ENCODE measurements around the gene SLC19A2.
A peak's percentile ranks its signal among the peaks of the same experiment; 100 is the strongest.

SLC19A2 gene

DNA sequence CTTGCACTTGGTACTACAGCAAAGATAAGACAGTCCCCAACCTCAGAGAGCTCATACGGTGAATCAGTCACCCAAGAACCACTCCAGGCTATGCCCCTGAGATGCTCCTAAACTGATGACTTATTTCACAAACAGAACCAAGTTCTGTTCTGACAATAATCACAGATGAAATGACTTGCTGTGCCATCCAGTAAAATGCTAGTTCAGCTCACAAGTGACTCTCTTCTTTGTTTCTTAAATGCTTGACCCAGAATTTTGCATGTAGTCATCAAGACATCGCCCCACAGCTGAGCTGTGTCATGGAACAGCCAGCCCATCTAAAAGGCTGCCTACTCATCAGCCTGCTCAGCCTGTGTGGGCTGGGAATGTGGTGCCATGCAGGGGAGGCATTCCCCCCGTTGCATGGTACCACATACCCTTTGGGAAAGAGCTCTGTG, 6.1 kb upstream of the SLC19A2 start:
- H3K4me3 Mint-ChIP-seq: no peak overlapping the region
- H3K27ac Mint-ChIP-seq: no peak overlapping the region
- no peaks in the 10 kb centered on the region for H3K36me3 Mint-ChIP-seq
- no peaks in the 10 kb centered on the region for H3K9me3 Mint-ChIP-seq
- ATAC-seq: no peak
- peaks cover 7% of the 10 kb centered on the region for H3K4me1 Mint-ChIP-seq
- H3K27me3 Mint-ChIP-seq: peaks cover 9% of the 10 kb centered on the region

DNA sequence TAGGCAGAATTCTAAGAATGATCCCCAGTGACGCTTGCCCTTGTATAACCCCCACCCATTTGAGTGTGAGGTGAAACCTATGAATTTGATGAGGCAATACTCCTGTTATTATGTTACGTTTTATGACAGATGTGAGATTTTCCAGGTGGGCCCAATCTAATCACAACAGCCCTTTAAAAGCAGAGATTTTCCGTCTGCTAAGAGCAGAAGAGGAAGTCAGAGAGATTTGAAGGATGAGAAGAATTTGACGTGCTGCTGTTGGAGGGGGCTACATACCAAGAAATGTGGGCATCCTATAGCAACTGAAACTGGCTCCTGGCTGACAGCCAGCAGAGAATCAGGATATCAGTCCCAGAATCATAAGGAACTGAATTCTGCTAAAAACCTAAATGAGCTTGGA, 2.4 kb upstream of the SLC19A2 start:
- peaks cover 36% of the 10 kb centered on the region for H3K4me1 Mint-ChIP-seq
- no peaks in the 10 kb centered on the region for H3K9me3 Mint-ChIP-seq
- H3K36me3 Mint-ChIP-seq: no peaks in the 10 kb centered on the region
- H3K4me3 Mint-ChIP-seq: no peak overlapping the region
- H3K27me3 Mint-ChIP-seq: no peaks in the 10 kb centered on the region
- no peak for ATAC-seq
- no peak overlapping the region for H3K27ac Mint-ChIP-seq

- ATAC-seq: no peak
- no peaks in the 10 kb centered on the region for H3K9me3 Mint-ChIP-seq
- H3K4me3 Mint-ChIP-seq: no peak overlapping the region
- H3K27ac Mint-ChIP-seq: no peak overlapping the region
- H3K27me3 Mint-ChIP-seq: no peaks in the 10 kb centered on the region
- peaks cover 36% of the 10 kb centered on the region for H3K4me1 Mint-ChIP-seq
- H3K36me3 Mint-ChIP-seq: no peaks in the 10 kb centered on the region
Measured at GRCh38 chr1:169487561-169487960, 1.8 kb upstream of the SLC19A2 start.

DNA sequence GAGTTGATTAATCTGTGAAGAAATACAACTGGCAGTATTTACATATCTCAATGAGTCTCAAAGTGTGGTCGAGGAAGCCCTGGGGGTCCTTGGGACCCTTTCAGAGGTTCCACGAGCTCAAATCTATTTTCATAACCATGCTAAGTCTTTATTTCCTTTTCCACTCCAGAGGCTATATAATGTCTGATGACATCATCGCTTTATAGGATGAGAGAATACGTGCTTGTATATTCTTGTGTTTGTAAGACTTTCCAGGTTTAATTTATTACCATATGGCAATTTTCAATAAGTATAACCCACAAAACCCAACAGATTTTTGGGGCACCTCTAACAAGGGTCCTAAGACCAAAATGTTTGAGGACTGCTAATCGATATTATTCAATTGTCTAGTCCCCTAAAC, 1.4 kb upstream of the SLC19A2 start:
- Mint-ChIP-seq H3K27me3 (no peaks in the 10 kb centered on the region), H3K4me1 (peaks cover 36% of the 10 kb centered on the region), H3K9me3 (no peaks in the 10 kb centered on the region), H3K27ac (no peak overlapping the region), H3K36me3 (no peaks in the 10 kb centered on the region), H3K4me3 (no peak overlapping the region)
- ATAC-seq: no peak

GRCh38 chr1:169486281-169487051, 722 bp upstream of the SLC19A2 start:
- Mint-ChIP-seq H3K4me1 (peaks cover 36% of the 10 kb centered on the region), H3K9me3 (no peaks in the 10 kb centered on the region), H3K36me3 (no peaks in the 10 kb centered on the region), H3K27ac (peak overlapping the region; percentile 91), H3K27me3 (no peaks in the 10 kb centered on the region), H3K4me3 (peak overlapping the region; percentile 94)
- no peak for ATAC-seq

DNA sequence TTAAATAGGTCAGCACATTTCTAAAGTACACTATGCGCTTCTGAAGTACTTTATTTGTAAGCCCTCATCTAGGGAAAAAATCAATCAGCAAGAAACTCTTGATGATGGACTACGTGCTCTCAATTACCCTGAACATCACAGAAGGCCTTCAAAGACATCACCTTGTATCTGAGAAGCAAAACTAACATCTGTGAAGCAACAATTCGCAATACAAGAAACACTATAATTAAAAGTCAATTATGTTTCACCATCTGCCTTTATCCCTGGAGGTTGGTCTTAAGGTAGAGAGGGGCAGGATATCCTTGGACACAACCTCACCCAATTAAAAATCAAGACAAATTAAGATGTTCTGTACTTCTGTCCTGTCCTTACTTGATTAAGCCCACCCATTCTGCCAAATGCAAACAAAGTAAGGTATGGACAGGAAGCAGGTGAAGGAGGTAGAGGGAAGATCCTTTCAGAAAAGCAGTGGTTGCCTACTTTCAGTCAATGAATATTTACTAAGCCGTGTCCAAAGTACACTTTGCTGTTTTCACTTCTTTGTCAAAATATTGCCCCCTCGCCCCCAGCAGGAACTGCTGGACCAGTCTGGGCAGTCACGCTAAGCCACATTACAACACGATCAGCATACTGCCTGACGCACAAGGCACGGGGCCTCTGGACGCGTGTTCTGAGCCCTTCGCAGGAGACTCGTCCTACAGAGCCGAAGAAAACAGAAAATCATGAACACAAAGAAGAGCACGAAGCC, 887 bp downstream of the SLC19A2 start:
- Mint-ChIP-seq H3K4me1 (peaks cover 36% of the 10 kb centered on the region), H3K27ac (peak overlapping the region; percentile 91)
- peak; percentile 58 for ATAC-seq

DNA sequence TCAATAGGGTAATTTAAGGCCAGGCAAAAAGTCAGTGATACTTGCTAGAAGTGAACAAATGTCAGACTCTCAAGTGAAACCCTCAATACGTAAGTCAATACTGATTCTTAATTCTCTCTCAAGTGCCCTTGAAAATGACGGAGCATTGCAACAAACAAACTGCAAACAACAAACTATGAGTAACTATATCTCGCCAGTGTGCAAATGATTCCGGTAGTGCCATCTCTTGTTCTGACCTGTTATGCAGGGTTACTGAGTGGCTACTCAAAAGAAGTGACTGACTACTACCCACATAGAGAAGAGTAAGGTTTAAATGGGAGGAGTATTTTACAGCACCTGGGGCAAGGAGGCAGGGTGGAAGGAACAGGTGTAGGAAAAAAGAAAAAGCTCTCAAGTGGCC, 1.6 kb downstream of the SLC19A2 start:
- Mint-ChIP-seq H3K36me3 (no peaks in the 10 kb centered on the region), H3K9me3 (no peaks in the 10 kb centered on the region), H3K27me3 (no peaks in the 10 kb centered on the region), H3K4me3 (peak overlapping the region; percentile 16), H3K27ac (peak overlapping the region; percentile 91), H3K4me1 (peaks cover 36% of the 10 kb centered on the region)
- ATAC-seq: no peak

More for the DNA sequence above, 887 bp downstream of the SLC19A2 start:
- no peaks in the 10 kb centered on the region for H3K27me3 Mint-ChIP-seq
- no peaks in the 10 kb centered on the region for H3K9me3 Mint-ChIP-seq
- H3K4me3 Mint-ChIP-seq: peak overlapping the region; percentile 94
- H3K36me3 Mint-ChIP-seq: no peaks in the 10 kb centered on the region

- H3K4me3 Mint-ChIP-seq: no peak overlapping the region
- no peaks in the 10 kb centered on the region for H3K9me3 Mint-ChIP-seq
- no peak for ATAC-seq
- no peaks in the 10 kb centered on the region for H3K36me3 Mint-ChIP-seq
- H3K27me3 Mint-ChIP-seq: no peaks in the 10 kb centered on the region
- H3K4me1 Mint-ChIP-seq: peaks cover 36% of the 10 kb centered on the region
- no peak overlapping the region for H3K27ac Mint-ChIP-seq
Measured at GRCh38 chr1:169483500-169483966, 2.2 kb downstream of the SLC19A2 start.

- ATAC-seq: no peak
- Mint-ChIP-seq H3K27me3 (no peaks in the 10 kb centered on the region), H3K36me3 (peaks cover 15% of the 10 kb centered on the region), H3K4me1 (peaks cover 13% of the 10 kb centered on the region), H3K9me3 (no peaks in the 10 kb centered on the region), H3K27ac (no peak overlapping the region), H3K4me3 (no peak overlapping the region)
Measured at GRCh38 chr1:169479363-169480066, 6.2 kb downstream of the SLC19A2 start.

DNA sequence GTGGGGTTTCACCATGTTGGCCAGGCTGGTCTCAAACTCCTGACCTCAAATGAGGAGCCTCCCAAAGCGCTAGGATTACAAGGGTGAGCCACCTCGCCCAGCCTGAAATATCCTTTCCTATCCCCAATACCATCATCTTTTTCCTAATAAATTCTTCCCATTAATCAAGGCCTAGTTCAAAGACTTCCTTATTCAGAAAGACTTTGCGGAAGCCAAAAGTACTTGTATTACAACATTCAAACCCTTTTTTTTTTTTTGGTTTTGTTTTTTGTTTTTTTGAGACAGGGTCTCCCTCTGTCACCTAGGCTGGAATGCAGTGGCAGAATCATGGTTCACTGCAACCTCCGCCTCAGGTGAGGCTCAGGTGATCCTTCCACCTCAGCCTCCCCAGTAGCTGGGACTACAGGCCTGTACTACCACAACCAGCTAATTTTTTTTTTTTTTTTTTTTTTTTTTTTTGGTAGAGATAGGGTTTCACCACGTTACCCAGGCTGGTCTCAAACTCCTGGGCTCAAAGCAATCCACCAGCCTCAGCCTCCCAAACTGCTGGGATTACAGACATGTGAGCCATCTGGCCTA, 7.6 kb downstream of the SLC19A2 start:
- Mint-ChIP-seq H3K4me1 (no peaks in the 10 kb centered on the region), H3K27me3 (no peaks in the 10 kb centered on the region), H3K4me3 (no peak overlapping the region), H3K9me3 (no peaks in the 10 kb centered on the region), H3K36me3 (peaks cover 15% of the 10 kb centered on the region), H3K27ac (no peak overlapping the region)
- no peak for ATAC-seq

DNA sequence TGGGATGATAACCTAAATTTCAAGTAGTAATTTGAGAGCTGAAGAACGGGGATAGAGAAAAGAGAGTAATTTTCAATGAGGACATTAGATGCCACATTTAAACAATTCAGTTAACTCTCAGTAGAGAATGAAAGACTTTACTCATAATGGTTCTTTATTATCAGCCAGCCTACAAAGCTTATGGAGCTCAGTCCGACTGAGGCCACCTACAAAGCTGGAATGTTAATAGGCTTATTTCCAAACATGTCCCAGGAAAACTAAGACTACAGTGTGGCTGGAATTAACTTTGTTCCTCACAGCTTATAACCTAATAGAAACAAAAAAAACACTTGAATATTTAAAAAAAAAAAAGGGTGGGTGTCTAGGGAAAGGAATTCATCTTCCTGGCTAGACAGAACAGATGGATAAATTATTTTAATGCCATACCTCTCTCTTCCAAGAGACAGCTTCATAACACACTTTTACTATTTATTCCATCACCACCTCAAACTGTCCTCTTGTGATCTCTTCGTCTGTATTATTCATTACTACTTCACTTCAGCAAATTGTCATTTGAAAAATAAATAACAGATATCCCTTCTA, 9.8 kb downstream of the SLC19A2 start:
- H3K27me3 Mint-ChIP-seq: no peaks in the 10 kb centered on the region
- no peaks in the 10 kb centered on the region for H3K4me1 Mint-ChIP-seq
- no peaks in the 10 kb centered on the region for H3K9me3 Mint-ChIP-seq
- no peak for ATAC-seq
- no peak overlapping the region for H3K27ac Mint-ChIP-seq
- H3K4me3 Mint-ChIP-seq: no peak overlapping the region
- H3K36me3 Mint-ChIP-seq: peaks cover 15% of the 10 kb centered on the region

GRCh38 chr1:169474302-169474995, 11.3 kb downstream of the SLC19A2 start:
- no peak for ATAC-seq
- no peak overlapping the region for H3K27ac Mint-ChIP-seq
- no peaks in the 10 kb centered on the region for H3K4me1 Mint-ChIP-seq
- H3K9me3 Mint-ChIP-seq: no peaks in the 10 kb centered on the region
- peaks cover 15% of the 10 kb centered on the region for H3K36me3 Mint-ChIP-seq
- no peak overlapping the region for H3K4me3 Mint-ChIP-seq
- H3K27me3 Mint-ChIP-seq: no peaks in the 10 kb centered on the region

- no peak for ATAC-seq
- no peaks in the 10 kb centered on the region for H3K9me3 Mint-ChIP-seq
- H3K27me3 Mint-ChIP-seq: no peaks in the 10 kb centered on the region
Measured at GRCh38 chr1:169473347-169473746, 12.4 kb downstream of the SLC19A2 start.

GRCh38 chr1:169472738-169473137, 13.0 kb downstream of the SLC19A2 start:
- Mint-ChIP-seq H3K4me3 (no peak overlapping the region), H3K36me3 (peaks cover 16% of the 10 kb centered on the region), H3K27ac (no peak overlapping the region), H3K9me3 (no peaks in the 10 kb centered on the region), H3K27me3 (no peaks in the 10 kb centered on the region), H3K4me1 (no peaks in the 10 kb centered on the region)
- no peak for ATAC-seq

More at GRCh38 chr1:169473347-169473746, 12.4 kb downstream of the SLC19A2 start:
- H3K4me3 Mint-ChIP-seq: no peak overlapping the region
- peaks cover 15% of the 10 kb centered on the region for H3K36me3 Mint-ChIP-seq
- no peak overlapping the region for H3K27ac Mint-ChIP-seq
- H3K4me1 Mint-ChIP-seq: no peaks in the 10 kb centered on the region
